HepG2 (cell line): Measurements from ENCODE around the gene SMIM36. TPM values are rescaled to one million over a fixed set of nuclear protein-coding genes. Genes with fewer than 3 reads are reported as not detected.
A peak's percentile ranks its signal among the peaks of the same experiment; 100 is the strongest.

ENCODE experiments used
- CENPBD1 ChIP-seq: sonication (generic); formaldehyde crosslinking; IDR thresholded peaks from 2 replicates; pipeline ENCODE4 v1.8.0; 2022; ENCODE audit warnings: missing genetic modification reagents, low read depth, mild to moderate bottlenecking, borderline replicate concordance
- GATA4 ChIP-seq: sonication (generic); IDR thresholded peaks from 2 replicates; pipeline ENCODE4 v1.6.1; 2016; ENCODE audit warnings: antibody characterized with exemption, low read depth, borderline replicate concordance
- HNRNPK ChIP-seq: fragments of 200-400 bp; formaldehyde crosslinking; IDR thresholded peaks from 2 replicates; pipeline ENCODE4 v1.6.1; 2018; ENCODE audit warnings: low read length, low read depth, moderate library complexity, mild to moderate bottlenecking; ENCODE audit not compliant: poor library complexity, severe bottlenecking
- KAT8 ChIP-seq: IDR thresholded peaks from 2 replicates; pipeline ENCODE4 v1.6.1; 2016; ENCODE audit warnings: missing genetic modification reagents, missing compliant biosample characterization
- KDM1A ChIP-seq: IDR thresholded peaks from 2 replicates; pipeline ENCODE4 v1.6.1; 2016; ENCODE audit warnings: missing compliant biosample characterization
- MLXIP ChIP-seq: sonication (generic); formaldehyde crosslinking; IDR thresholded peaks from 2 replicates; pipeline ENCODE4 v1.9.0; 2021; ENCODE audit warnings: missing genetic modification reagents, borderline replicate concordance
- NFKBIZ ChIP-seq: IDR thresholded peaks from 2 replicates; pipeline ENCODE4 v1.6.1; 2018; ENCODE audit warnings: missing genetic modification reagents, missing compliant biosample characterization
- PHF5A ChIP-seq: IDR thresholded peaks from one replicate; pipeline ENCODE4 v1.6.1; 2018; ENCODE audit warnings: low read depth, missing genetic modification reagents; ENCODE audit not compliant: unreplicated experiment
- SMC3 ChIP-seq: IDR thresholded peaks from 2 replicates; pipeline ENCODE4 v1.6.1; 2011; ENCODE audit warnings: low read length, improper control_type of control experiment
- THYN1 ChIP-seq: sonication (generic); formaldehyde crosslinking; IDR thresholded peaks from 2 replicates; pipeline ENCODE4 v1.8.1; 2023; ENCODE audit warnings: low read depth, mild to moderate bottlenecking, moderate library complexity, missing genetic modification reagents, borderline replicate concordance
- XBP1 ChIP-seq: sonication (generic); formaldehyde crosslinking; IDR thresholded peaks from 2 replicates; pipeline ENCODE4 v1.5.0; 2020; ENCODE audit warnings: missing genetic modification reagents
- ZBTB21 ChIP-seq: sonication (generic); formaldehyde crosslinking; IDR thresholded peaks from 2 replicates; pipeline ENCODE4 v1.4.0; 2020; ENCODE audit warnings: missing genetic modification reagents
- ZFP62 ChIP-seq: sonication (generic); formaldehyde crosslinking; IDR thresholded peaks from 2 replicates; pipeline ENCODE4 v1.4.0; 2020; ENCODE audit warnings: missing genetic modification reagents
- ZMYM2 ChIP-seq: sonication (generic); formaldehyde crosslinking; IDR thresholded peaks from 2 replicates; pipeline ENCODE4 v1.8.0; 2022; ENCODE audit warnings: mild to moderate bottlenecking, missing genetic modification reagents
- ZNF143 ChIP-seq: sonication (generic); formaldehyde crosslinking; IDR thresholded peaks from 2 replicates; pipeline ENCODE4 v1.4.0; 2020; ENCODE audit warnings: missing genetic modification reagents
- ZNF225 ChIP-seq: sonication (generic); formaldehyde crosslinking; IDR thresholded peaks from 2 replicates; pipeline ENCODE4 v1.4.0; 2020; ENCODE audit warnings: mild to moderate bottlenecking, missing genetic modification reagents
- ZNF292 ChIP-seq: sonication (generic); formaldehyde crosslinking; IDR thresholded peaks from 2 replicates; pipeline ENCODE4 v1.8.1; 2022; ENCODE audit warnings: mild to moderate bottlenecking, low read depth, missing genetic modification reagents, borderline replicate concordance
- ZNF329 ChIP-seq: sonication (generic); formaldehyde crosslinking; IDR thresholded peaks from 2 replicates; pipeline ENCODE4 v1.9.0; 2021; ENCODE audit warnings: low read depth, mild to moderate bottlenecking, missing genetic modification reagents
- ZNF609 ChIP-seq: sonication (generic); formaldehyde crosslinking; IDR thresholded peaks from 2 replicates; pipeline ENCODE4 v1.4.0; 2020; ENCODE audit warnings: mild to moderate bottlenecking, missing genetic modification reagents, borderline replicate concordance
- ZNF816 ChIP-seq: sonication (generic); formaldehyde crosslinking; IDR thresholded peaks from 2 replicates; pipeline ENCODE4 v1.8.0; 2022; ENCODE audit warnings: missing genetic modification reagents, mild to moderate bottlenecking, borderline replicate concordance
- polyA plus RNA-seq, 8 experiments: library from polyadenylated mRNA; depleted of rRNA in 3 of 8; stranded (reverse) in 7 of 8; unstranded in 1 of 8; fragments of >200 nt; fragmentation: Illumina TruSeq in 4 of 8; extraction: Trizol in 4 of 8; gene quantifications; 2 replicates each; pipeline versions ENCODE4 v1.2.1 to v1.2.3, GENCODE V29; 2011 to 2016; ENCODE audit warnings: low read depth in 4 of 8, missing spikeins in 1 of 8, mixed read lengths in 1 of 8; ENCODE audit not compliant: insufficient read depth in 1 of 8
- total RNA-seq, 5 experiments: library from RNA; depleted of rRNA; stranded (reverse); fragments of >200 nt; fragmentation: Illumina TruSeq; extraction: Trizol; gene quantifications; 2 replicates each; pipeline ENCODE4 v1.2.3, GENCODE V29; 2016; ENCODE audit warnings: low read depth in 1 of 5

Gene SMIM36
- total and polyA plus RNA-seq, 2 of the 13 experiments (the other 11 are each of a cell fraction or from before 2014, with no cell fraction given), result not detected

- TF ChIP-seq CENPBD1 (CRISPR knock-in tag) (no peak), XBP1 (CRISPR knock-in tag) (no peak), ZMYM2 (CRISPR knock-in tag) (peak; percentile 61; the same call in 1 of the 2 replicates), ZNF609 (CRISPR knock-in tag) (peak; percentile 72; the same call in 1 of the 2 replicates), KAT8 (CRISPR knock-in tag) (peak; percentile 80), THYN1 (CRISPR knock-in tag) (no peak), HNRNPK (peak; percentile 88), MLXIP (CRISPR knock-in tag) (0 out of 2 replicates have a peak, but pooled peaks have one; percentile 68), PHF5A (CRISPR knock-in tag) (peak; percentile 79), ZNF143 (CRISPR knock-in tag) (no peak), ZNF816 (CRISPR knock-in tag) (0 out of 2 replicates have a peak, but pooled peaks have one; percentile 15), GATA4 (peak; percentile 97), ZNF292 (0 out of 2 replicates have a peak, but pooled peaks have one; percentile 63), ZNF329 (CRISPR knock-in tag) (0 out of 2 replicates have a peak, but pooled peaks have one; percentile 30), SMC3 (peak; percentile 3; the same call in 1 of the 2 replicates), NFKBIZ (CRISPR knock-in tag) (peak; percentile 88), ZFP62 (no peak), KDM1A (CRISPR knock-in tag) (0 out of 2 replicates have a peak, but pooled peaks have one; percentile 6), ZNF225 (no peak), ZBTB21 (CRISPR knock-in tag) (peak; percentile 61; the same call in 1 of the 2 replicates)
These were observed 103.3 kb downstream of the SMIM36 start (continued) for GRCh38 chr17:55407641-55408566.
